ENCODE results near the gene NUMBL. TPM values are rescaled to one million over a fixed set of nuclear protein-coding genes. Genes with fewer than 3 reads are reported as not detected.

The NUMBL gene
- total RNA-seq, 1 donor from 2014 or later, result 79.3 TPM

- Mint-ChIP-seq H3K4me3 (ENCODE audit: unreplicated experiment) (no peak overlapping the region), H3K27ac (ENCODE audit: unreplicated experiment) (no peak overlapping the region)
- TF ChIP-seq, protein P1, sequence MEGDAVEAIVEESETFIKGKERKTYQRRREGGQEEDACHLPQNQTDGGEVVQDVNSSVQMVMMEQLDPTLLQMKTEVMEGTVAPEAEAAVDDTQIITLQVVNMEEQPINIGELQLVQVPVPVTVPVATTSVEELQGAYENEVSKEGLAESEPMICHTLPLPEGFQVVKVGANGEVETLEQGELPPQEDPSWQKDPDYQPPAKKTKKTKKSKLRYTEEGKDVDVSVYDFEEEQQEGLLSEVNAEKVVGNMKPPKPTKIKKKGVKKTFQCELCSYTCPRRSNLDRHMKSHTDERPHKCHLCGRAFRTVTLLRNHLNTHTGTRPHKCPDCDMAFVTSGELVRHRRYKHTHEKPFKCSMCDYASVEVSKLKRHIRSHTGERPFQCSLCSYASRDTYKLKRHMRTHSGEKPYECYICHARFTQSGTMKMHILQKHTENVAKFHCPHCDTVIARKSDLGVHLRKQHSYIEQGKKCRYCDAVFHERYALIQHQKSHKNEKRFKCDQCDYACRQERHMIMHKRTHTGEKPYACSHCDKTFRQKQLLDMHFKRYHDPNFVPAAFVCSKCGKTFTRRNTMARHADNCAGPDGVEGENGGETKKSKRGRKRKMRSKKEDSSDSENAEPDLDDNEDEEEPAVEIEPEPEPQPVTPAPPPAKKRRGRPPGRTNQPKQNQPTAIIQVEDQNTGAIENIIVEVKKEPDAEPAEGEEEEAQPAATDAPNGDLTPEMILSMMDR (IDR thresholded peaks at IDR 0.05; ENCODE audit: insufficient read depth, low read depth, low read length), result no peak
- no peak for TF ChIP-seq EZH2 (IDR thresholded peaks at IDR 0.05; ENCODE audit: insufficient read depth, low read length)
These were observed 6.2 kb downstream of the NUMBL start for GRCh38 chr19:40684280-40684679.

DNA sequence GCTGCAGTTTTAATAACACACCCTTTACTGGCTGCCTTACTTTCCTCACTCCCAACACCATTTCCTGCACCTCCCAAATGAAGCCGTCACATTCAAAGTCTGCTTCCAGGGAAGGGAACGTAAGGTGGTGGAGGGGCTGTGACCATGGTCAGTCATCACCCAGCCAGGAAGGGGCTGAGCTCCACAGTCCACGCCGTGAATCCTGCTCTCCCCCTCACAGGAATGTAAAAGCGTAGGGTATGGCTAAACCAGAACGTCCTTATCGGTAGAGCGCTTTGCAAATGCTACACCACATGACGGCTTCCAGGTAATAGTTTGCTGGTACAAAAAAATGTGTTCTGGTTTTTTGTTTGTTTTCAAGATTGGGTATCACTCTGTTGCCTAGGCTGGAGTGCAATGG lies 7.0 kb downstream of the NUMBL start:
- Histone ChIP-seq H3K9me3 (ENCODE audit: insufficient read depth, low read depth, low read length) (no peaks in the 10 kb centered on the region), H4K20me1 (ENCODE audit: insufficient read depth, low read length) (peaks cover 55% of the 10 kb centered on the region), H2AFZ (ENCODE audit: low read depth, low read length) (no peak overlapping the region), H3K27me3 (ENCODE audit: insufficient read depth, low read length) (no peaks in the 10 kb centered on the region), H3K27ac (ENCODE audit: low read depth, low read length) (no peak overlapping the region), H3K4me3 (ENCODE audit: insufficient read depth, low read depth, low read length) (no peak overlapping the region), H3K4me2 (ENCODE audit: low read length) (no peak overlapping the region), H3K4me1 (ENCODE audit: insufficient read depth, low read length) (peaks cover 12% of the 10 kb centered on the region), H3K36me3 (ENCODE audit: insufficient read depth, low read length) (peaks cover 28% of the 10 kb centered on the region), H3K9ac (ENCODE audit: low read length) (no peak overlapping the region), H3K79me2 (ENCODE audit: insufficient read depth, low read length) (peaks cover 26% of the 10 kb centered on the region)
- Mint-ChIP-seq H3K36me3 (ENCODE audit: low read depth, unreplicated experiment) (peaks cover 38% of the 10 kb centered on the region), H3K4me1 (ENCODE audit: low read depth, unreplicated experiment) (no peaks in the 10 kb centered on the region), H3K27me3 (ENCODE audit: low read depth, unreplicated experiment) (no peaks in the 10 kb centered on the region), H3K9me3 (ENCODE audit: unreplicated experiment) (no peaks in the 10 kb centered on the region), H3K4me3 (ENCODE audit: unreplicated experiment) (no peak overlapping the region), H3K27ac (ENCODE audit: unreplicated experiment) (no peak overlapping the region)
- DNase-seq (ENCODE audit: low read depth) (no peak), FAIRE-seq (no peak)
- TF ChIP-seq, protein P1 (IDR thresholded peaks at IDR 0.05; ENCODE audit: insufficient read depth, low read depth, low read length), result no peak
- TF ChIP-seq EZH2 (IDR thresholded peaks at IDR 0.05; ENCODE audit: insufficient read depth, low read length), result no peak

More at GRCh38 chr19:40684280-40684679, 6.2 kb downstream of the NUMBL start:
- no peak for DNase-seq (ENCODE audit: low read depth)
- Histone ChIP-seq H3K4me2 (ENCODE audit: low read length) (no peak overlapping the region), H3K9me3 (ENCODE audit: insufficient read depth, low read depth, low read length) (no peaks in the 10 kb centered on the region), H3K79me2 (ENCODE audit: insufficient read depth, low read length) (peaks cover 34% of the 10 kb centered on the region), H3K36me3 (ENCODE audit: insufficient read depth, low read length) (peaks cover 26% of the 10 kb centered on the region), H2AFZ (ENCODE audit: low read depth, low read length) (no peak overlapping the region), H3K4me3 (ENCODE audit: insufficient read depth, low read depth, low read length) (no peak overlapping the region), H3K9ac (ENCODE audit: low read length) (no peak overlapping the region), H3K27ac (ENCODE audit: low read depth, low read length) (no peak overlapping the region), H4K20me1 (ENCODE audit: insufficient read depth, low read length) (peaks cover 60% of the 10 kb centered on the region), H3K4me1 (ENCODE audit: insufficient read depth, low read length) (peaks cover 20% of the 10 kb centered on the region), H3K27me3 (ENCODE audit: insufficient read depth, low read length) (no peaks in the 10 kb centered on the region)
- no peaks in the 10 kb centered on the region for H3K4me1 Mint-ChIP-seq (ENCODE audit: low read depth, unreplicated experiment)
- no peaks in the 10 kb centered on the region for H3K27me3 Mint-ChIP-seq (ENCODE audit: low read depth, unreplicated experiment)
- no peak for FAIRE-seq
- H3K36me3 Mint-ChIP-seq (ENCODE audit: low read depth, unreplicated experiment), result peaks cover 36% of the 10 kb centered on the region
- H3K9me3 Mint-ChIP-seq (ENCODE audit: unreplicated experiment), result no peaks in the 10 kb centered on the region

DNA sequence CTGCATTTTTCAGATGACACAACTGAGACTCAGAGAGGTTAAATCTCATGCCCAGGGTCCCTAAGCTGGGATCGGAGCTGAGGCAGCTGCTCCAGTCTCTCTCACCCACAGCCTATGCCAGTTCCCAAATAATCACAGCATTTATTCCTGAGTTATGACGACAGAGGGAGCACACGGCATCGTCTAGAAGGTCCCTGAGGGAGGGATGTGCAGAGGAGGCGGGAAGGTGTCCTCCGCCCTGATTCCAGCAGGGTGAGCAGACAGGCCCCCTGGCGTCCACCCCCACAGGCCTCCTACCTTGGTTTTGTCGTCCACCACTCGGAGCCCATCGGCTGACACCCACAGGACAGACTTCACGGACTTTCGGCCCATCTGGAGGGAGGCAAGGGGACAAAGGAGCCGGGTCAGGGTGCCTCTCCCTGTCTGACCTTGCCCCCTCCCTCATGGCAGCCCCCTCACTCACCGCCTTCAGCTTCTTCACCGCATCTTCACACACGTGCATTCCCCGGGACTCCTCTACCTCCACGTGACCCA lies 8.0 kb downstream of the NUMBL start:
- no peak overlapping the region for H3K9ac ChIP-seq (ENCODE audit: low read length)
- no peak overlapping the region for H2AFZ ChIP-seq (ENCODE audit: low read depth, low read length)
- no peak overlapping the region for H3K4me2 ChIP-seq (ENCODE audit: low read length)
- Mint-ChIP-seq H3K36me3 (ENCODE audit: low read depth, unreplicated experiment) (peaks cover 40% of the 10 kb centered on the region), H3K27ac (ENCODE audit: unreplicated experiment) (no peak overlapping the region), H3K27me3 (ENCODE audit: low read depth, unreplicated experiment) (no peaks in the 10 kb centered on the region), H3K4me3 (ENCODE audit: unreplicated experiment) (no peak overlapping the region), H3K4me1 (ENCODE audit: low read depth, unreplicated experiment) (no peaks in the 10 kb centered on the region), H3K9me3 (ENCODE audit: unreplicated experiment) (no peaks in the 10 kb centered on the region)
- peaks cover 2% of the 10 kb centered on the region for H3K4me1 ChIP-seq (ENCODE audit: insufficient read depth, low read length)
- H3K27me3 ChIP-seq (ENCODE audit: insufficient read depth, low read length), result no peaks in the 10 kb centered on the region
- no peak for FAIRE-seq
- no peak for DNase-seq (ENCODE audit: low read depth)
- H3K79me2 ChIP-seq (ENCODE audit: insufficient read depth, low read length), result peaks cover 16% of the 10 kb centered on the region
- H3K36me3 ChIP-seq (ENCODE audit: insufficient read depth, low read length), result peaks cover 33% of the 10 kb centered on the region
- no peaks in the 10 kb centered on the region for H3K9me3 ChIP-seq (ENCODE audit: insufficient read depth, low read depth, low read length)
- no peak overlapping the region for H3K27ac ChIP-seq (ENCODE audit: low read depth, low read length)
- no peak overlapping the region for H3K4me3 ChIP-seq (ENCODE audit: insufficient read depth, low read depth, low read length)
- peaks cover 50% of the 10 kb centered on the region for H4K20me1 ChIP-seq (ENCODE audit: insufficient read depth, low read length)
- no peak for TF ChIP-seq EZH2 (IDR thresholded peaks at IDR 0.05; ENCODE audit: insufficient read depth, low read length)
- TF ChIP-seq, protein P1 (IDR thresholded peaks at IDR 0.05; ENCODE audit: insufficient read depth, low read depth, low read length), result no peak

Data from astrocyte (in vitro differentiated cells and primary cell).